Panc1 (cell line): ENCODE data around the gene VANGL2. TPM values are rescaled to one million over a fixed set of nuclear protein-coding genes. Genes with fewer than 3 reads are reported as not detected.

Experiments used
- ATAC-seq: fragments of 200-7000 bp; cut with Tn5 transposase; 2 replicates; pipeline ENCODE4 v1.9.1; 2020; ENCODE audit warnings: mild to moderate bottlenecking, moderate library complexity
- BruUV-seq: library from RNA; stranded (reverse); fragments of 400-500 nt; replicated peaks from 2 replicates; lab custom pipeline; 2021; lab: Mats Ljungman, UMichigan
- CTCF ChIA-PET: fragments of 300-600 bp; sonication (Branson Sonifier 250); formaldehyde crosslinking; loops from one replicate; lab custom pipeline; 2022; ENCODE audit warnings: antibody characterized with exemption; lab: Charles Lee
- POLR2A ChIA-PET: fragments of 300-600 bp; sonication (Branson Sonifier 250); formaldehyde crosslinking; loops from one replicate; lab custom pipeline; 2022; ENCODE audit warnings: antibody characterized with exemption; lab: Charles Lee
- DNase-seq: peaks from one replicate; pipeline ENCODE4 v3.0.0-alpha.2; 2010; ENCODE audit warnings: low read depth, low spot score
- H3K27ac ChIP-seq: 2 replicates; pipeline ENCODE4 v1.5.1; 2011; ENCODE audit warnings: mild to moderate bottlenecking, low read length, inconsistent platforms
- H3K27me3 ChIP-seq: fragments of 200-500 bp; sonication (Bioruptor generic); 2 replicates; pipeline ENCODE4 v1.6.0; 2014; ENCODE audit warnings: low read length, inconsistent platforms; ENCODE audit not compliant: control insufficient read depth, insufficient read depth
- H3K36me3 ChIP-seq: fragments of 200-500 bp; sonication (Bioruptor generic); 2 replicates; pipeline ENCODE4 v1.5.1; 2014; ENCODE audit warnings: inconsistent platforms, mild to moderate bottlenecking, low read length, moderate library complexity; ENCODE audit not compliant: control insufficient read depth, insufficient read depth
- H3K4me1 ChIP-seq: 2 replicates; pipeline ENCODE4 v1.5.1; 2011; ENCODE audit warnings: inconsistent platforms, mild to moderate bottlenecking, low read length, moderate library complexity; ENCODE audit not compliant: control insufficient read depth, insufficient read depth
- H3K4me3 ChIP-seq, 2 experiments: 2 replicates each; pipeline ENCODE4 v1.5.1; 2011 to 2012; ENCODE audit warnings: low read depth in 2 of 2, low read length in 2 of 2, mild to moderate bottlenecking in 2 of 2, inconsistent platforms in 1 of 2, moderate library complexity in 1 of 2
- H3K9me3 ChIP-seq: fragments of 200-500 bp; sonication (Bioruptor generic); 2 replicates; pipeline ENCODE4 v1.5.1; 2014; ENCODE audit warnings: low read depth, mild to moderate bottlenecking, inconsistent platforms, low read length, moderate library complexity; ENCODE audit not compliant: control insufficient read depth, insufficient read depth
- POLR2AphosphoS5 ChIP-seq: IDR thresholded peaks from 2 replicates; pipeline ENCODE4 v1.6.1; 2012; ENCODE audit warnings: mild to moderate bottlenecking, low read depth, low read length, moderate library complexity
- SIN3A ChIP-seq: IDR thresholded peaks from 2 replicates; pipeline ENCODE4 v1.6.1; 2012; ENCODE audit warnings: low read depth, mild to moderate bottlenecking, low read length, moderate library complexity, borderline replicate concordance; ENCODE audit not compliant: insufficient read depth
- TCF7L2 ChIP-seq: IDR thresholded peaks from 2 replicates; pipeline ENCODE4 v1.6.1; 2011; ENCODE audit warnings: mild to moderate bottlenecking, low read depth, low read length, inconsistent platforms
- in situ Hi-C: cut with HindIII; loops from 2 replicates; pipeline ENCODE4 v1.10.0; 2016; ENCODE audit warnings: low sequenced_read_pairs, low pct_unique_long_range_greater_than_20kb
- intact Hi-C: fragments of 100-400 bp; cut with micrococcal nuclease; formaldehyde crosslinking; loops from one replicate; pipeline ENCODE4 v1.10.0; 2022; ENCODE audit not compliant: unreplicated experiment
- total RNA-seq: library from RNA; stranded (reverse); gene quantifications from one replicate; pipeline ENCODE4 v1.2.1, GENCODE V29; 2021; ENCODE audit not compliant: unreplicated experiment
- TF ChIP-seq, protein P1 (sequence below): fragments of 450-650 bp; IDR thresholded peaks from 2 replicates; pipeline ENCODE4 v1.5.1; 2017; ENCODE audit warnings: mild to moderate bottlenecking
- TF ChIP-seq, protein P2 (sequence below), 2 experiments: IDR thresholded peaks; 2 replicates each; pipeline ENCODE4 v1.6.1; 2011 to 2012; ENCODE audit warnings: low read depth in 2 of 2, control low read depth in 1 of 2, low read length in 1 of 2, mild to moderate bottlenecking in 1 of 2, moderate library complexity in 1 of 2; ENCODE audit not compliant: insufficient read depth in 1 of 2

The VANGL2 gene
- total RNA-seq, 1 experiment from 2014 or later, result 0.10 TPM

DNA sequence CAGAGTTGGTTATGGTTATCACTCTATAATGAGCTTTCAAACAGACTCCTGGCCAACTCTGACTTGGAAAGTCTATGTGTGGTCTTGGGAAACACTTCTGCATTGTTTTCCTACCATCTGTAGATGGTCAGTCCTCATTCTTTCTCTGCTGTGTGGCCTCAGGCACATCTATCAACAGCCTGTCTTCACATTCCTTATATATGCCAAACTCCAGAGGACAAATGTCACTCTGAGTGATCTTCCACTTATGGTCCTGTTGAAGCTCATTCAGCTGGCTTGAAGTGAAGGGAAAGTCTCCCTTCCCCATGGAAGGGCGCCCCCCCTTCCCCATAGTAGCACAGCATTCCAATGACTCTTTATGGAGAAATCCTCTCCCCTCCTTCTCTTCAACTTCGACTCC is 58.7 kb downstream of the VANGL2 start:
- CTCF ChIA-PET, result no interaction called here
- ATAC-seq (no peak), DNase-seq (no peak)
- peaks cover 4% of the 10 kb centered on the region; the same call in 1 of the 2 replicates for H3K27me3 ChIP-seq
- H3K4me1 ChIP-seq, result no peaks in the 10 kb centered on the region; the same call in 1 of the 2 replicates
- intact Hi-C loops, result no loop called here
- in situ Hi-C loops, result no loop called here
- H3K36me3 ChIP-seq, result no peaks in the 10 kb centered on the region
- TF ChIP-seq, protein P1, sequence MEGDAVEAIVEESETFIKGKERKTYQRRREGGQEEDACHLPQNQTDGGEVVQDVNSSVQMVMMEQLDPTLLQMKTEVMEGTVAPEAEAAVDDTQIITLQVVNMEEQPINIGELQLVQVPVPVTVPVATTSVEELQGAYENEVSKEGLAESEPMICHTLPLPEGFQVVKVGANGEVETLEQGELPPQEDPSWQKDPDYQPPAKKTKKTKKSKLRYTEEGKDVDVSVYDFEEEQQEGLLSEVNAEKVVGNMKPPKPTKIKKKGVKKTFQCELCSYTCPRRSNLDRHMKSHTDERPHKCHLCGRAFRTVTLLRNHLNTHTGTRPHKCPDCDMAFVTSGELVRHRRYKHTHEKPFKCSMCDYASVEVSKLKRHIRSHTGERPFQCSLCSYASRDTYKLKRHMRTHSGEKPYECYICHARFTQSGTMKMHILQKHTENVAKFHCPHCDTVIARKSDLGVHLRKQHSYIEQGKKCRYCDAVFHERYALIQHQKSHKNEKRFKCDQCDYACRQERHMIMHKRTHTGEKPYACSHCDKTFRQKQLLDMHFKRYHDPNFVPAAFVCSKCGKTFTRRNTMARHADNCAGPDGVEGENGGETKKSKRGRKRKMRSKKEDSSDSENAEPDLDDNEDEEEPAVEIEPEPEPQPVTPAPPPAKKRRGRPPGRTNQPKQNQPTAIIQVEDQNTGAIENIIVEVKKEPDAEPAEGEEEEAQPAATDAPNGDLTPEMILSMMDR, result no peak
- TF ChIP-seq, protein P2, sequence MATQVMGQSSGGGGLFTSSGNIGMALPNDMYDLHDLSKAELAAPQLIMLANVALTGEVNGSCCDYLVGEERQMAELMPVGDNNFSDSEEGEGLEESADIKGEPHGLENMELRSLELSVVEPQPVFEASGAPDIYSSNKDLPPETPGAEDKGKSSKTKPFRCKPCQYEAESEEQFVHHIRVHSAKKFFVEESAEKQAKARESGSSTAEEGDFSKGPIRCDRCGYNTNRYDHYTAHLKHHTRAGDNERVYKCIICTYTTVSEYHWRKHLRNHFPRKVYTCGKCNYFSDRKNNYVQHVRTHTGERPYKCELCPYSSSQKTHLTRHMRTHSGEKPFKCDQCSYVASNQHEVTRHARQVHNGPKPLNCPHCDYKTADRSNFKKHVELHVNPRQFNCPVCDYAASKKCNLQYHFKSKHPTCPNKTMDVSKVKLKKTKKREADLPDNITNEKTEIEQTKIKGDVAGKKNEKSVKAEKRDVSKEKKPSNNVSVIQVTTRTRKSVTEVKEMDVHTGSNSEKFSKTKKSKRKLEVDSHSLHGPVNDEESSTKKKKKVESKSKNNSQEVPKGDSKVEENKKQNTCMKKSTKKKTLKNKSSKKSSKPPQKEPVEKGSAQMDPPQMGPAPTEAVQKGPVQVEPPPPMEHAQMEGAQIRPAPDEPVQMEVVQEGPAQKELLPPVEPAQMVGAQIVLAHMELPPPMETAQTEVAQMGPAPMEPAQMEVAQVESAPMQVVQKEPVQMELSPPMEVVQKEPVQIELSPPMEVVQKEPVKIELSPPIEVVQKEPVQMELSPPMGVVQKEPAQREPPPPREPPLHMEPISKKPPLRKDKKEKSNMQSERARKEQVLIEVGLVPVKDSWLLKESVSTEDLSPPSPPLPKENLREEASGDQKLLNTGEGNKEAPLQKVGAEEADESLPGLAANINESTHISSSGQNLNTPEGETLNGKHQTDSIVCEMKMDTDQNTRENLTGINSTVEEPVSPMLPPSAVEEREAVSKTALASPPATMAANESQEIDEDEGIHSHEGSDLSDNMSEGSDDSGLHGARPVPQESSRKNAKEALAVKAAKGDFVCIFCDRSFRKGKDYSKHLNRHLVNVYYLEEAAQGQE (IDR thresholded peaks at IDR 0.05; ENCODE audit: insufficient read depth in 1 of 2, low read depth in 2 of 2, low read length in 1 of 2), result no peak
- TF ChIP-seq POLR2AphosphoS5, result no peak
- no peak for TF ChIP-seq TCF7L2
- TF ChIP-seq SIN3A, result no peak
- POLR2A ChIA-PET, result no interaction called here
- no TSS peak for BruUV-seq
- H3K4me3 ChIP-seq, result no peak overlapping the region
- no peaks in the 10 kb centered on the region for H3K9me3 ChIP-seq
- no peak overlapping the region for H3K27ac ChIP-seq

DNA sequence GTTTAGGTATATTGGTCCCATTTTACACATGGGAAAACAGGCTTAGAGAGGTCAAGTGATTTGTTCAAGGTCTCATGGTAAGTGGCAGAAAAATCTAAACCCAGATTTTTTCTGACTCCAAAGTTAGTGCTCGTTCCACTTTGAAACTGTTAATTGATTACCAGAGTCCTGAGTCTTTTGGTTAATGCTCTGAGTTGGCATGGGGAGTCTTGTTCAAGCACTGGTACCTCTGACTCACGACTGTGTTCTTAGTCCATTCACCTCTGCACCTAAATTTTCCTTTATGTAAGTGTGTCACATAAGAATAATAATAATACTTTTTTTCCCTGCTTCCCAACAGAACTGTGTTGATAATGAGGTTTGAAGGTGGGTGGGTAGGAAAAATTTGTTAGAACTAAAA is 59.3 kb downstream of the VANGL2 start:
- TF ChIP-seq TCF7L2 (no peak), POLR2AphosphoS5 (no peak), SIN3A (no peak)
- TF ChIP-seq, protein P1, result no peak
- TF ChIP-seq, protein P2 (IDR thresholded peaks at IDR 0.05; ENCODE audit: insufficient read depth in 1 of 2, low read depth in 2 of 2, low read length in 1 of 2), result no peak
- ATAC-seq (no peak), DNase-seq (no peak)
- H3K36me3 ChIP-seq, result no peaks in the 10 kb centered on the region
- H3K4me1 ChIP-seq, result no peaks in the 10 kb centered on the region; the same call in 1 of the 2 replicates
- ChIA-PET POLR2A (no interaction called here), CTCF (no interaction called here)
- H3K9me3 ChIP-seq, result no peaks in the 10 kb centered on the region
- BruUV-seq, result no TSS peak
- no peak overlapping the region for H3K27ac ChIP-seq
- intact Hi-C loops, result no loop called here
- H3K27me3 ChIP-seq, result peaks cover 4% of the 10 kb centered on the region; the same call in 1 of the 2 replicates
- in situ Hi-C loops, result no loop called here
- no peak overlapping the region for H3K4me3 ChIP-seq
